SK-N-SH treated with all-trans-retinoic acid at 6 μM for 48 hours (cell line): Measurements from ENCODE around the gene WHRN.

Experiments used
- ATAC-seq: fragments of 200-7000 bp; cut with Tn5 transposase; 3 replicates; pipeline ENCODE4 v1.9.1; 2020; ENCODE audit warnings: mild to moderate bottlenecking, moderate library complexity
- ARNTL ChIP-seq: fragments of 450-650 bp; formaldehyde crosslinking; IDR thresholded peaks from 2 replicates; pipeline ENCODE4 v1.5.0; 2020; ENCODE audit warnings: low read depth, mild to moderate bottlenecking, moderate library complexity, borderline replicate concordance
- BACH2 ChIP-seq: fragments of 250-450 bp; sonication (Bioruptor Pico); IDR thresholded peaks from 2 replicates; pipeline ENCODE4 v1.9.0; 2021; ENCODE audit warnings: mild to moderate bottlenecking, borderline replicate concordance
- CSDC2 ChIP-seq: fragments of 250-450 bp; sonication (Bioruptor Pico); IDR thresholded peaks from 2 replicates; pipeline ENCODE4 v1.5.0; 2020; ENCODE audit warnings: mild to moderate bottlenecking, moderate library complexity
- ESRRG ChIP-seq: fragments of 250-450 bp; sonication (Bioruptor Pico); IDR thresholded peaks from 2 replicates; pipeline ENCODE4 v1.6.1; 2021; ENCODE audit warnings: mild to moderate bottlenecking
- GLIS3 ChIP-seq: fragments of 250-450 bp; sonication (Bioruptor Pico); IDR thresholded peaks from 2 replicates; pipeline ENCODE4 v1.5.0; 2020; ENCODE audit warnings: mild to moderate bottlenecking, moderate library complexity
- OSR1 ChIP-seq: fragments of 250-450 bp; sonication (Bioruptor Pico); IDR thresholded peaks from 2 replicates; pipeline ENCODE4 v1.8.0; 2022; ENCODE audit warnings: moderate library complexity, mild to moderate bottlenecking, inconsistent platforms
- PPARA ChIP-seq: fragments of 250-450 bp; sonication (Bioruptor Pico); IDR thresholded peaks from 2 replicates; pipeline ENCODE4 v1.5.0; 2020; ENCODE audit warnings: mild to moderate bottlenecking, borderline replicate concordance
- RARB ChIP-seq: fragments of 250-450 bp; sonication (Bioruptor Pico); IDR thresholded peaks from 2 replicates; pipeline ENCODE4 v1.8.0; 2021; ENCODE audit warnings: mild to moderate bottlenecking, moderate library complexity
- SNAI2 ChIP-seq: fragments of 250-450 bp; sonication (Bioruptor Pico); IDR thresholded peaks from 2 replicates; pipeline ENCODE4 v1.5.0; 2020; ENCODE audit warnings: mild to moderate bottlenecking, moderate library complexity
- TCF4 ChIP-seq: fragments of 250-450 bp; sonication (Bioruptor Pico); IDR thresholded peaks from 2 replicates; pipeline ENCODE4 v1.8.0; 2021; ENCODE audit warnings: mild to moderate bottlenecking, moderate library complexity, borderline replicate concordance
- TOX ChIP-seq: fragments of 250-450 bp; sonication (Bioruptor Pico); IDR thresholded peaks from 2 replicates; pipeline ENCODE4 v1.8.0; 2021; ENCODE audit warnings: mild to moderate bottlenecking, moderate library complexity, borderline replicate concordance
- ZC3H10 ChIP-seq: fragments of 250-450 bp; sonication (Bioruptor Pico); IDR thresholded peaks from 2 replicates; pipeline ENCODE4 v1.5.1; 2021; ENCODE audit warnings: mild to moderate bottlenecking, moderate library complexity
- ZFP3 ChIP-seq: fragments of 250-450 bp; sonication (Bioruptor Pico); IDR thresholded peaks from 2 replicates; pipeline ENCODE4 v1.5.0; 2020; ENCODE audit warnings: mild to moderate bottlenecking, moderate library complexity
- ZFP30 ChIP-seq: fragments of 450-650 bp; formaldehyde crosslinking; IDR thresholded peaks from 2 replicates; pipeline ENCODE4 v1.5.0; 2022; ENCODE audit warnings: mild to moderate bottlenecking, moderate library complexity
- ZNF565 ChIP-seq: fragments of 450-650 bp; formaldehyde crosslinking; conservative IDR thresholded peaks from 2 replicates; pipeline ENCODE4 v1.5.0; 2020; ENCODE audit warnings: low read depth, mild to moderate bottlenecking, moderate library complexity
- ZNF70 ChIP-seq: fragments of 450-650 bp; formaldehyde crosslinking; IDR thresholded peaks from 2 replicates; pipeline ENCODE4 v1.5.0; 2020; ENCODE audit warnings: mild to moderate bottlenecking, moderate library complexity
- ZNF8 ChIP-seq: fragments of 450-650 bp; formaldehyde crosslinking; IDR thresholded peaks from 2 replicates; pipeline ENCODE4 v1.5.0; 2020; ENCODE audit warnings: mild to moderate bottlenecking, moderate library complexity
- TF ChIP-seq, protein P1 (sequence below): fragments of 250-450 bp; sonication (Bioruptor Pico); IDR thresholded peaks from 2 replicates; pipeline ENCODE4 v1.8.0; 2020; ENCODE audit warnings: mild to moderate bottlenecking, moderate library complexity, borderline replicate concordance
- TF ChIP-seq, protein P2 (sequence below): fragments of 250-450 bp; sonication (Bioruptor Pico); IDR thresholded peaks from 2 replicates; pipeline ENCODE4 v1.5.1; 2020; ENCODE audit warnings: low read depth, mild to moderate bottlenecking, moderate library complexity
- TF ChIP-seq, protein P3 (sequence below): fragments of 250-450 bp; sonication (Bioruptor Pico); IDR thresholded peaks from 2 replicates; pipeline ENCODE4 v1.5.0; 2020; ENCODE audit warnings: mild to moderate bottlenecking, moderate library complexity
- TF ChIP-seq, protein P4 (sequence below): fragments of 250-450 bp; sonication (Bioruptor Pico); IDR thresholded peaks from 2 replicates; pipeline ENCODE4 v1.5.1; 2021; ENCODE audit warnings: mild to moderate bottlenecking, moderate library complexity

The WHRN gene

DNA sequence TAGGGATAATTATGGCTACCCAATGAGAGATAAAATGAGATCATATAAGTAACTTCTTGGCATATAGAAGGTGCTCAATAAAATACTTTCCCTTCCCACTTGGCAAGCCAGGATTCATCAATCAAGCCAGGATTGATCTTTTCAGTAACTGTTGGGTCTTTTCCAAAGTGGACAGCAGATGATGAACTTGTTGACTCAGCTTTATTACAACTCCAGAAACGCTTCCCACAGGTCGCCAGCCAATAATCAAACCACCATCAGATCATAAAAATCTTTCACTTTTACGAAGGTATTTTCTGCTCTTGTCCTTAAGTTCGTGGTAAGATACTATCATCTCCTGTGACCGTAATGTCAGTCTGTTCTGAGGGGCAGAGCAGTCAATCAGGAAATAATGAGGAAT, 39.8 kb upstream of the WHRN start:
- no peak for ATAC-seq
- TF ChIP-seq, protein P1, sequence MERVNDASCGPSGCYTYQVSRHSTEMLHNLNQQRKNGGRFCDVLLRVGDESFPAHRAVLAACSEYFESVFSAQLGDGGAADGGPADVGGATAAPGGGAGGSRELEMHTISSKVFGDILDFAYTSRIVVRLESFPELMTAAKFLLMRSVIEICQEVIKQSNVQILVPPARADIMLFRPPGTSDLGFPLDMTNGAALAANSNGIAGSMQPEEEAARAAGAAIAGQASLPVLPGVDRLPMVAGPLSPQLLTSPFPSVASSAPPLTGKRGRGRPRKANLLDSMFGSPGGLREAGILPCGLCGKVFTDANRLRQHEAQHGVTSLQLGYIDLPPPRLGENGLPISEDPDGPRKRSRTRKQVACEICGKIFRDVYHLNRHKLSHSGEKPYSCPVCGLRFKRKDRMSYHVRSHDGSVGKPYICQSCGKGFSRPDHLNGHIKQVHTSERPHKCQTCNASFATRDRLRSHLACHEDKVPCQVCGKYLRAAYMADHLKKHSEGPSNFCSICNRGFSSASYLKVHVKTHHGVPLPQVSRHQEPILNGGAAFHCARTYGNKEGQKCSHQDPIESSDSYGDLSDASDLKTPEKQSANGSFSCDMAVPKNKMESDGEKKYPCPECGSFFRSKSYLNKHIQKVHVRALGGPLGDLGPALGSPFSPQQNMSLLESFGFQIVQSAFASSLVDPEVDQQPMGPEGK (CRISPR knock-in tag): no peak
- TF ChIP-seq GLIS3 (CRISPR knock-in tag) (no peak), PPARA (CRISPR knock-in tag) (no peak), RARB (CRISPR knock-in tag) (no peak), ZNF70 (CRISPR knock-in tag) (no peak), ARNTL (CRISPR knock-in tag) (no peak), OSR1 (CRISPR knock-in tag) (no peak)
- TF ChIP-seq, protein P2, sequence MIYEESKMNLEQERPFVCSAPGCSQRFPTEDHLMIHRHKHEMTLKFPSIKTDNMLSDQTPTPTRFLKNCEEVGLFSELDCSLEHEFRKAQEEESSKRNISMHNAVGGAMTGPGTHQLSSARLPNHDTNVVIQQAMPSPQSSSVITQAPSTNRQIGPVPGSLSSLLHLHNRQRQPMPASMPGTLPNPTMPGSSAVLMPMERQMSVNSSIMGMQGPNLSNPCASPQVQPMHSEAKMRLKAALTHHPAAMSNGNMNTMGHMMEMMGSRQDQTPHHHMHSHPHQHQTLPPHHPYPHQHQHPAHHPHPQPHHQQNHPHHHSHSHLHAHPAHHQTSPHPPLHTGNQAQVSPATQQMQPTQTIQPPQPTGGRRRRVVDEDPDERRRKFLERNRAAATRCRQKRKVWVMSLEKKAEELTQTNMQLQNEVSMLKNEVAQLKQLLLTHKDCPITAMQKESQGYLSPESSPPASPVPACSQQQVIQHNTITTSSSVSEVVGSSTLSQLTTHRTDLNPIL (CRISPR knock-in tag): no peak

DNA sequence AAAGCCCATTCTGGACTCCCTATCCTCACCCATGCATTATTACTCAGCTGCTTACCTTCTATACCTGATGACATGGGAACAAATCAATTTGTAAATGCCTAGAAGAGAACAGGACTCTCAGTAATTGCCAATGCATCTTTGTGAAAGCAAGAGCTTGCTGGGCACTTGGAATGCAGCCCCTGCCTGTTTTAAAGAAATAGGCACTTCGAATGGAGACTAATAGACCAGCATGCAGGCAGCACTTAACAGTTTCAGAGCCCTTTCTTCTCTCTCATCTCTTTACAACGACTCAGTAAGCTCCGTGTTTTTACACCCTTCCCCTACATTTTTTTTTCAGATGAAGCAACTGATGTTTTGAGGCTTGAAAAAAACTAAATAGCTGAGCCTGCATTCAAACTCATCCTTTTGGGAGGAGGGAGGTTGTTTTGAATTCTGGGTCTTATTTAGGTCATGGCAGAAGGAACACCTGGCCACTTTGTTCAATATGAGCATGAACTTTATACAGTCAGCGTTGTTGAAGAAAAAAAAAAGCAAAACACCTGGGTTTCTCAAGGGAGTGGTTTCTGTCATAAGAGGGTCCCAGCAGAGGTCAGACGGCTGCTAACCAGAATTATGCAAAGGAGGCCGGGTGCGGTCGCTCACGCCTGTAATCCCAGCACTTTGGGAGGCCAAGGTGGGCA, 34.6 kb upstream of the WHRN start:
- TF ChIP-seq TOX (CRISPR knock-in tag) (no peak), TCF4 (CRISPR knock-in tag) (no peak), RARB (CRISPR knock-in tag) (no peak), ZFP3 (no peak), ZNF70 (CRISPR knock-in tag) (no peak), CSDC2 (CRISPR knock-in tag) (no peak), ESRRG (no peak), BACH2 (CRISPR knock-in tag) (no peak), ZNF565 (CRISPR knock-in tag) (no peak), SNAI2 (CRISPR knock-in tag) (no peak), ZNF8 (CRISPR knock-in tag) (no peak)
- TF ChIP-seq, protein P3, sequence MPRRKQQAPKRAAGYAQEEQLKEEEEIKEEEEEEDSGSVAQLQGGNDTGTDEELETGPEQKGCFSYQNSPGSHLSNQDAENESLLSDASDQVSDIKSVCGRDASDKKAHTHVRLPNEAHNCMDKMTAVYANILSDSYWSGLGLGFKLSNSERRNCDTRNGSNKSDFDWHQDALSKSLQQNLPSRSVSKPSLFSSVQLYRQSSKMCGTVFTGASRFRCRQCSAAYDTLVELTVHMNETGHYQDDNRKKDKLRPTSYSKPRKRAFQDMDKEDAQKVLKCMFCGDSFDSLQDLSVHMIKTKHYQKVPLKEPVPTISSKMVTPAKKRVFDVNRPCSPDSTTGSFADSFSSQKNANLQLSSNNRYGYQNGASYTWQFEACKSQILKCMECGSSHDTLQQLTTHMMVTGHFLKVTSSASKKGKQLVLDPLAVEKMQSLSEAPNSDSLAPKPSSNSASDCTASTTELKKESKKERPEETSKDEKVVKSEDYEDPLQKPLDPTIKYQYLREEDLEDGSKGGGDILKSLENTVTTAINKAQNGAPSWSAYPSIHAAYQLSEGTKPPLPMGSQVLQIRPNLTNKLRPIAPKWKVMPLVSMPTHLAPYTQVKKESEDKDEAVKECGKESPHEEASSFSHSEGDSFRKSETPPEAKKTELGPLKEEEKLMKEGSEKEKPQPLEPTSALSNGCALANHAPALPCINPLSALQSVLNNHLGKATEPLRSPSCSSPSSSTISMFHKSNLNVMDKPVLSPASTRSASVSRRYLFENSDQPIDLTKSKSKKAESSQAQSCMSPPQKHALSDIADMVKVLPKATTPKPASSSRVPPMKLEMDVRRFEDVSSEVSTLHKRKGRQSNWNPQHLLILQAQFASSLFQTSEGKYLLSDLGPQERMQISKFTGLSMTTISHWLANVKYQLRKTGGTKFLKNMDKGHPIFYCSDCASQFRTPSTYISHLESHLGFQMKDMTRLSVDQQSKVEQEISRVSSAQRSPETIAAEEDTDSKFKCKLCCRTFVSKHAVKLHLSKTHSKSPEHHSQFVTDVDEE (CRISPR knock-in tag): no peak
- TF ChIP-seq, protein P1 (CRISPR knock-in tag): no peak
- TF ChIP-seq, protein P4, sequence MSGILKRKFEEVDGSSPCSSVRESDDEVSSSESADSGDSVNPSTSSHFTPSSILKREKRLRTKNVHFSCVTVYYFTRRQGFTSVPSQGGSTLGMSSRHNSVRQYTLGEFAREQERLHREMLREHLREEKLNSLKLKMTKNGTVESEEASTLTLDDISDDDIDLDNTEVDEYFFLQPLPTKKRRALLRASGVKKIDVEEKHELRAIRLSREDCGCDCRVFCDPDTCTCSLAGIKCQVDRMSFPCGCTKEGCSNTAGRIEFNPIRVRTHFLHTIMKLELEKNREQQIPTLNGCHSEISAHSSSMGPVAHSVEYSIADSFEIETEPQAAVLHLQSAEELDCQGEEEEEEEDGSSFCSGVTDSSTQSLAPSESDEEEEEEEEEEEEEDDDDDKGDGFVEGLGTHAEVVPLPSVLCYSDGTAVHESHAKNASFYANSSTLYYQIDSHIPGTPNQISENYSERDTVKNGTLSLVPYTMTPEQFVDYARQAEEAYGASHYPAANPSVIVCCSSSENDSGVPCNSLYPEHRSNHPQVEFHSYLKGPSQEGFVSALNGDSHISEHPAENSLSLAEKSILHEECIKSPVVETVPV: no peak
- TF ChIP-seq, all 23 proteins: peak for 0
- no peak for ATAC-seq

DNA sequence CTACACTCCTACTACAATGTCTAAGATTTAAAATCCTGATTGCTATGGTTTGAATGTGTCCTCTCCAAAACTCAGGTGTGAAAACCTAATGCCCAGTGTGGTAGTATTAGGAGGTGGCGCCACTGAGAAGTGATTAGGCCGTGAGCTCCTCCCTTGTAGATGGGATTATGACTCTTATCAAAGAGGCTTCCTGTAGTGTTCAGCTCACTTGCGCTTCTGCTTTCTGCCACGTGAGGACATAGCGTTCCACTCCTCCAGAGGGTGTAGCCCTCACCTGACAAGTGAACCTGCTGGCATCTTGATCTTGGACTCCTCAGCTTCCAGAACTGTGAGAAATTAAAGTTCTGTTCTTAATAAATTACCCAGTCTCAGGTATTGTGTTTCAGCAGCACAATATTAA, 33.0 kb upstream of the WHRN start:
- peak; percentile 74 for ATAC-seq
- TF ChIP-seq, protein P1 (CRISPR knock-in tag): no peak
- TF ChIP-seq ZC3H10 (CRISPR knock-in tag): no peak
- TF ChIP-seq ZFP30 (CRISPR knock-in tag): no peak
- TF ChIP-seq GLIS3 (CRISPR knock-in tag): no peak
- no peak for TF ChIP-seq ARNTL (CRISPR knock-in tag)
- TF ChIP-seq PPARA (CRISPR knock-in tag): no peak
- no peak for TF ChIP-seq CSDC2 (CRISPR knock-in tag)
- no peak for TF ChIP-seq ZNF8 (CRISPR knock-in tag)
- TF ChIP-seq SNAI2 (CRISPR knock-in tag): no peak
- no peak for TF ChIP-seq OSR1 (CRISPR knock-in tag)
- TF ChIP-seq TCF4 (CRISPR knock-in tag): no peak
- TF ChIP-seq, protein P2 (CRISPR knock-in tag): no peak
- TF ChIP-seq, protein P4: no peak
- TF ChIP-seq RARB (CRISPR knock-in tag): no peak
